ENCODE results near the gene LDB3. TPM values are rescaled to one million over a fixed set of nuclear protein-coding genes. Genes with fewer than 3 reads are reported as not detected.
A peak's percentile ranks its signal among the peaks of the same experiment; 100 is the strongest.

The LDB3 gene
- total and polyA plus RNA-seq, 2 of the 4 experiments (the other 2 are of a cell fraction): 0.36 to 2.6 TPM

DNA sequence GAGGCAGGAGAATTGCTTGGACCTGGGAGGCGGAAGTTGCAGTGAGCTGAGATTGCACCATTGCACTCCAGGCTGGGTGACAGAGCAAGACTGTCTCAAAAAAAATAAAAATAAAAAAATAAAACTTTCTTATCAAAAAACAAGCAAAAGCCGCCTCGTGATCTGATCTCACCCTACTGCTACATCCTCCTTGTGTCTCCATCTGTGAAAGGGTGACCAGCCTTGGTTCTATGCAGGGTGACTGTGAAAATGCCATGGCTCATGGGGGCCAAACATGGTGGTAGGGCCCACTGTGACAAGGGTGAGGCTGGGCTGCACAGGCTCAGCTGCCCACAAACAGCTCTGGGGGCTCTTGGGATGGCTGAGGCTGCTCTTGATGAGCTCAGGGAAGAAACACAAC lies 14.9 kb upstream of the LDB3 start:
- no peak for ATAC-seq (ENCODE audit: low read depth)
- CTCF ChIA-PET: interaction anchor here (1.3 kb wide), 1 partner anchor 10 kb away, joined by 3 read pairs; no protein-coding TSS in a partner anchor

More for the DNA sequence above, 14.9 kb upstream of the LDB3 start:
- H2AFZ ChIP-seq (replicated peaks; ENCODE audit: low read length, poor library complexity): no peak overlapping the region
- no peaks in the 10 kb centered on the region; the same call in 1 of the 2 replicates for H3K27me3 ChIP-seq (ENCODE audit: control insufficient read depth, insufficient read depth, low read length)
- H2BK20ac ChIP-seq (ENCODE audit: low read depth, low read length): no peak overlapping the region
- peaks cover 11% of the 10 kb centered on the region for H3K4me1 ChIP-seq (ENCODE audit: control insufficient read depth, insufficient read depth, low read length)
- no peak overlapping the region for H2BK15ac ChIP-seq (ENCODE audit: low read depth, low read length)
- peak overlapping the region; percentile 77 for H2AK9ac ChIP-seq (replicated peaks; ENCODE audit: low read depth, low read length, poor library complexity)
- WGBS, 2 experiments (ENCODE audit: extremely low coverage in 2 of 2, insufficient read length in 1 of 2): no CpG with 5 or more reads among the region's 3 CpGs
- no peak overlapping the region for H3K23ac ChIP-seq (ENCODE audit: low read depth, low read length)
- no peaks in the 10 kb centered on the region for H3K79me1 ChIP-seq (ENCODE audit: low read depth in 1 of 2, low read length in 2 of 2)
- H2BK5ac ChIP-seq (ENCODE audit: low read depth, low read length, poor library complexity, severe bottlenecking): no peak overlapping the region
- H2AK5ac ChIP-seq (ENCODE audit: low read depth, low read length): no peak overlapping the region
- no peak for DNase-seq
- no peaks in the 10 kb centered on the region for H3K36me3 ChIP-seq (ENCODE audit: control insufficient read depth, insufficient read depth, low read length)
- H3K9me1 ChIP-seq (ENCODE audit: insufficient read depth, low read length): peaks cover 22% of the 10 kb centered on the region
- TF ChIP-seq RCOR1 (IDR thresholded peaks at IDR 0.05; ENCODE audit: insufficient replicate concordance, low read length) (no peak), SMC3 (IDR thresholded peaks at IDR 0.05; ENCODE audit: low read depth, low read length) (no peak), BHLHE40 (IDR thresholded peaks at IDR 0.05; ENCODE audit: low read depth, low read length) (no peak), MAFK (IDR thresholded peaks at IDR 0.05; ENCODE audit: low read depth, low read length) (no peak), CHD1 (IDR thresholded peaks at IDR 0.05; ENCODE audit: low read depth, low read length) (no peak), NFE2L2 (IDR thresholded peaks at IDR 0.05; ENCODE audit: low read depth, low read length) (no peak), RFX5 (IDR thresholded peaks at IDR 0.05; ENCODE audit: low read depth, low read length) (no peak), RAD21 (IDR thresholded peaks at IDR 0.05; ENCODE audit: low read length) (no peak)
- TF ChIP-seq, protein P1, sequence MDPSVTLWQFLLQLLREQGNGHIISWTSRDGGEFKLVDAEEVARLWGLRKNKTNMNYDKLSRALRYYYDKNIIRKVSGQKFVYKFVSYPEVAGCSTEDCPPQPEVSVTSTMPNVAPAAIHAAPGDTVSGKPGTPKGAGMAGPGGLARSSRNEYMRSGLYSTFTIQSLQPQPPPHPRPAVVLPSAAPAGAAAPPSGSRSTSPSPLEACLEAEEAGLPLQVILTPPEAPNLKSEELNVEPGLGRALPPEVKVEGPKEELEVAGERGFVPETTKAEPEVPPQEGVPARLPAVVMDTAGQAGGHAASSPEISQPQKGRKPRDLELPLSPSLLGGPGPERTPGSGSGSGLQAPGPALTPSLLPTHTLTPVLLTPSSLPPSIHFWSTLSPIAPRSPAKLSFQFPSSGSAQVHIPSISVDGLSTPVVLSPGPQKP (IDR thresholded peaks at IDR 0.05; ENCODE audit: borderline replicate concordance, low read depth, low read length): no peak
- no peak overlapping the region for H3K14ac ChIP-seq (replicated peaks; ENCODE audit: low read depth, low read length)
- BruUV-seq (replicated peaks): no TSS peak
- dilution Hi-C loops (cut with HindIII; ENCODE audit: low sequenced_read_pairs, unreplicated experiment) (no loop called here), in situ Hi-C loops (cut with MboI; ENCODE audit: low sequenced_read_pairs) (no loop called here), intact Hi-C loops (cut with micrococcal nuclease) (no loop called here)
- no peak overlapping the region for H3K4ac ChIP-seq (ENCODE audit: low read depth, low read length)
- no peaks in the 10 kb centered on the region for H4K20me1 ChIP-seq (ENCODE audit: insufficient read depth, low read length)
- H4K5ac ChIP-seq (ENCODE audit: low read depth, low read length): no peak overlapping the region
- H3K9me3 ChIP-seq (ENCODE audit: control insufficient read depth, insufficient read depth, low read length): no peaks in the 10 kb centered on the region
- POLR2A ChIA-PET (ENCODE audit: unreplicated experiment): no interaction called here
- no peak overlapping the region for H3K4me2 ChIP-seq (ENCODE audit: low read depth, low read length)
- H4K91ac ChIP-seq (ENCODE audit: insufficient read depth, low read depth, low read length): no peak overlapping the region
- H3K56ac ChIP-seq (ENCODE audit: extremely low read depth, insufficient read depth, low read length): no peak overlapping the region
- H3K27ac ChIP-seq (ENCODE audit: insufficient read depth, low read length): no peak overlapping the region
- H4K8ac ChIP-seq (ENCODE audit: low read depth in 2 of 2, low read length in 2 of 2): no peak overlapping the region
- H3K18ac ChIP-seq (ENCODE audit: low read depth, low read length): no peak overlapping the region
- H3K9ac ChIP-seq (ENCODE audit: low read depth, low read length): no peak overlapping the region
- no peak overlapping the region for H2BK120ac ChIP-seq (ENCODE audit: low read depth, low read length)
- H3K4me3 ChIP-seq (ENCODE audit: insufficient read depth, low read depth, low read length): no peak overlapping the region

Data from IMR-90 (cell line).